Ecto neural progenitor cell (in vitro differentiated cells): Measurements from ENCODE around the gene BMERB1.
"Not testable (repeated sequence)": the region's sequence is repeated elsewhere in the genome, so short reads cannot be mapped to it uniquely, and the experiment has no call there.

Experiments
- DNase-seq: peaks from one replicate; pipeline ENCODE4 v3.0.0-alpha.2; 2018; ENCODE audit warnings: low spot score

Gene BMERB1

DNA sequence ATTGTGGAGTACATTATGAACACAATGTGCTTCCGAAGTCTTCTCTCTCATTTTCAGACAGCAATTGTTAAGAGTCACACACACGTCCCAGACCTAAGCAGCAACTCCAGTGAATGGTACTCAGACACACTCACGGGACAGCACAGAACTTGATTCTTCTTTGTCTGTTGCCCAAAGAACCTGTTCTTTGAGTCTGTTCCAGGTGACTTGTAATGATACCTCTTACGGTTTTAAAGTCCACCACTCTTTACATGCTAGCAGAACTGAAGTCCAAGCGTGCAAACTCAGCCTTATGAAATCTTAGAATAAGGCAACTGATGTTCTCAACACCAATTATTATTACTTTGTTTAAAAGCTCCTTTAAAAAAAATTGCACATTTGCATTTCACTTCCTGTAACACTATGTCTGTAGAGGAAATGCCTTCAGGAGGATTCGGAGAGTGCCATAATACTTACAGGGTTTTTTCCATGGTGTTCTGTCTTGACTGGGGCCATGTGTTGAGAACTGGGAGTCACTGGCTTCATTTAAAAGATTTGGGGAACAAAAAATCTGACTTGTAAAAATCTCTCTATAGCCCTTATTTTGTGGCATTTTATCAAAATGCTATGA, 160.4 kb downstream of the BMERB1 start:
- DNase-seq, result no peak

DNA sequence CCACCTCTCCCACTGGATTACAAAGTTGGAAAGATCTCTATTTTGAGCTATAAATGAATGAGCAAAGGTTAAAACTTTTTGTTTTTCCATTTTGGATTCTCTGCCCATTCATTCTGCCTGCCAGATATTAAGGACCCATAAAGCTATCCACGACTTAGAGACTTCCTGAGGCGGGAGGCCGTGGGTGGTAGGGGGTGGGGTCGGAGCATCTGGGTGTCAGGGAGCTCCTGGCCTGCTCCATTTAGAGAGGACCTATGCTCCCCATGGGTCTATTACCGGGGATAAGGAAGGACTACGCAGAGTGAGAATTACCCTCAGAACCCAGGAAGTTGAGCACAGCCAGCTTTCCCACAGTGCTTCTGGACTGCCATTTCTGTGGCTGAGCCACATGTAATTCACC, 162.7 kb downstream of the BMERB1 start:
- no peak for DNase-seq

DNA sequence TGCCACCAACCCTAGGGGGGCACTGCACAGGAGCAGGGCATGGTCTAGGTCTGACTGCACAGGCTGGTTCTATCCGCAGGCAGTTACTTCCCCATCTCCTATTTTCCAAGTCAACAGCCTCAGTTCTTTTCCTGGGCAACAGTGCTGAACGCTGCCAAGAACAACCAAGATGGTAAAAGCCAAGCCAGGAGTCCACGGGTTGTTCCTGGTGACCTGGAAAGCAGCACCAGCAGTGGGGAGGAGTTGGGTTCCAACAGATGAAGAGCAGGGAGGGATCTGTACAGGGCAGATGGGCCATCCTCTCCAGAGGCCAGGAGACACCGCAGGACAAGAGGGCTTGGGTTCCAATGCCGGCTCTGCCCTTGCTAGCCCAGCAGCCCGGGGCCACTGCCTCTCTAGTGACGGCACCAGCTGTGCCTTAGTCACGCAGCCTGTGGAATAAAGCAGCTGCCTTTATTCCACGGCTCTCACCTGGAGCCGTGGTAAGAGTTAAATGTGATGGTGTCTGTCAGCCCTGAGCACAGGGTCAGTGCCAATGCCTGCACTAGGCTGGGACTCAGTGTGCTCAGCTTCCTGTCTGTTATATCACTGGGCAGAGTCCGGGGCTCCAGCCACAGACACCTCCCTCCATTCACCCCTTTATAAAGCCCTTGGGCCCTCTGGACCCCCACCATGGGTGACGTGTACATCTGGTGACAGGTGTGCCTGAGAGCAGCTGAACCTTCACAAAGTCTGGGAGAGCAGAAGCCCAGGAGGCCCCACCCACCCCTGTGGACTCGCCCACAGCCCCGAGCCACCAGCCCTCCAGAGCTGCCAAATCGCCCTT, 163.6 kb downstream of the BMERB1 start:
- DNase-seq, result no peak

DNA sequence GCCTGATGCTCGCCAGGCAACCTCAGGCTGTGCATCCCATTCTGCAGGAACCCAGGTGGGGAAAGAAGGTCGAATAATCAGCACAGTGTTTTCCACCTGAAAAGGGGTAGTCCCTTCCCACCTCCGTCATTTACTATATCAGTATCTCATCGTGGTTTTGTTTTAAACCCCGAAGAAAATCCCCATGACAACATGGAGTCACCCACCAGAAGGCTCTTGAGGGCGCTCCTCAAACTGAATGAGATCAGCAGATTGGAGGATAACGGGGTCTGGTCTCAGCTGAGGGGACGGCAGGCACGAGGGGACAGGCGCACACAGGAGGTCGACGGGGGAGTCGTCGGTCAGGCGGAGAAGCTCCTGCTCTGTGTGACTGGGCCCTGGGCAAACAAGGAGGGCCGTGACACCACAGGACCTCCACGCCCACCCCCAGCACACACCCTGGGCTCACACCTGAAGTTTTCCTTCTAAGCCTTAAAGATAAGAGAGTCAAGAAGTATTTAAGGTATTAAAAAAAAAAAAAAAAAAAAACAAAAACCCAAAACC, 164.3 kb downstream of the BMERB1 start:
- DNase-seq, result no peak

DNA sequence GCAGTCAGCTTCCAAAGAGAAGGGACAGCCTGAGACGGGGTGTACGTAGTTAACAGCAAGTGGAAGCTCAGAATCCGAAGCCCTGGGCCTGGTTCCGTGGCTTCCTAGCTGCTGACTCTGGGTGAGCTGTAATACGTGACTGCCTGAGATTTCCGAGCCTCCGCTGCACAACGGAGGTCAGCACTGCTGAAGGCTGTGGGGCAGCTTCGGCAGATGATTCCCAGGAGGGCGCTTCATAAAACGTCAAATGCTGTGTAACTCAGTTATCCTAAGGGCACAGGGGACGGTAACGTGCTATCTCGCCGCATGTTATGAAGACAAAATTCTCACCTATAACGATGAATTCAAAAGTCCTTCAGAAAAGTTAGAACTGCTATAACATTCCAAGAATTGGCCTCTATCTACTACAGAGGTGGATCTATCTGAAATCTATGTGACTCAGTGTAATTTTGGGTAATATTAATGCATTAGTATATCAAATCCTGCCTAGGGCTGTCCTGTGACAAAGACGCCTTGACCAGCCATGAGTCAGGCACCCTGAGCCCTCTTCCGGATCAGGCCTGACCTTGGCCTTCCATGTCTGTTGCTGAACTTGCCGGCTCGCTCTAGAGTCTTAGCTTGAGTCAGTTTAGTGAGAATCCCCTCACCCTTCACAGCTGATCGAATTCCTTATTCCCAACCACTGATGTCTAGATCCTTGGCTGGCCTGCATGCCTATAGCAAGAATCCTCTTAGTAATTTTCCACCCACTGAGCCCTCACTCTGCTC, 165.1 kb downstream of the BMERB1 start:
- DNase-seq, result no peak

DNA sequence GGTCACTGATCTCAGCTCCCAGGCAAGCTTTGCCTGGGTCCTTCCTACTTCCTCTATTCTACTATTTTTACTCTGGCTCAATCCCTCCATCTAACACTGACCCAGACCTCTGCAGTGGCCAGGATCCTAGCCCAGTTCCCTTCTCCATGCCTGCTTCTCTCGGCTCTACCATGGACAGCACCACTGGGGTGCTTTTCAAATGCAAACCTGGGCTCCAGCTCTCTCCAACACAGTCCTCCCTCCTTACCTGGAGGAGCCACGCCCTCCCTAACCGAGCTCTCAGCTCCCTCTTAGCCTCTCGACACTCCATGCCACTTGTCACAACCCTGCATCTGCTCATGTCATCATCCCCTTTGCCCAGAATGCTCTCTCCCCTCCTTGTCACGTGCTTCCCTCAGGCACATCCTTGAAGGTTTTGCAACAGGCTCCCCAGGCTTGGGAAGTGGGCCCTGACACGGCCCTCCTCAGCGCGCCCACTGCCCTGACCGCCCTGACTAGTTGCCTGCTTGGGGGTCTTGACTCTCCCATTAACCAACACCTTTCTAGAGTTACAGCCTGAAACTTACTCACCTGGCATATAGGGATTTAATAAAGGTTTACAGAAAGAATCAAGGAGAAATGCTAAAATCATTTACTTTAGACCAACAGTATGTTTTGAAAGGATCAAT, 167.0 kb downstream of the BMERB1 start:
- no peak for DNase-seq

DNA sequence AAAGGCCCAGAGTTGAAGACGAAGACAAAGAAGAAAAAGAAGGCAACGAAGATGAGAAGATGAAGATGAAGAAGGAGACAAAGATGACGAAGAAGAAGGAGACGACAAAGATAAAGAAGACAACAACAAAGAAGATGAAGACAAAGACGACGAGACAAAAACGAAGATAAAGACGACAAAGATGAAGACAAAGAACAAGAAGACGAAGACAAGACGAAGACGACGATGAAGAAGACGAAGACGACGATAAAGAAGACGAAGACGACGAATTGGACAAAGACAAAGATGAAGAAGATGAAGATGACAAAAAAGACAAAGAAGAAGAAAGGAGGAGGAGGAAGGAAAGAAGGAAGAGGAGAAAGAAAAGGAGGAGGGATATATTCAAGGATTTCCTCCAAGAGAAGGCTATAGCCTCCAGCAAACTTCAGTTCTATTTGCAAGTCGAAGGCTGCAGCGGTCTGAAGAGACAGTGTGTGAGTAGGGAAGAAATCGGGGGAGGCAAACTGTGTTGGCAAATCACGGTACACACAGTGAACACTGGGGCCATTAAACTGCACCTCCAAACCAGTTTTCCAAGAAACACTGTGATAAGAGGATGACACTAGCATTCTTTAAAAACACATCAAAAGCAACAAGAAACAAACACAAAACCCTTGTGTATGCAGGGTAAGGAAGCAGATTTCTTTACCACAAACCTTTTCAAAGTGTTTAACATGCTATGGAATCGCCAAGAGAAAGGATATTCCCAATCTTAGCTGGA, 168.1 kb downstream of the BMERB1 start:
- DNase-seq, result no peak

DNA sequence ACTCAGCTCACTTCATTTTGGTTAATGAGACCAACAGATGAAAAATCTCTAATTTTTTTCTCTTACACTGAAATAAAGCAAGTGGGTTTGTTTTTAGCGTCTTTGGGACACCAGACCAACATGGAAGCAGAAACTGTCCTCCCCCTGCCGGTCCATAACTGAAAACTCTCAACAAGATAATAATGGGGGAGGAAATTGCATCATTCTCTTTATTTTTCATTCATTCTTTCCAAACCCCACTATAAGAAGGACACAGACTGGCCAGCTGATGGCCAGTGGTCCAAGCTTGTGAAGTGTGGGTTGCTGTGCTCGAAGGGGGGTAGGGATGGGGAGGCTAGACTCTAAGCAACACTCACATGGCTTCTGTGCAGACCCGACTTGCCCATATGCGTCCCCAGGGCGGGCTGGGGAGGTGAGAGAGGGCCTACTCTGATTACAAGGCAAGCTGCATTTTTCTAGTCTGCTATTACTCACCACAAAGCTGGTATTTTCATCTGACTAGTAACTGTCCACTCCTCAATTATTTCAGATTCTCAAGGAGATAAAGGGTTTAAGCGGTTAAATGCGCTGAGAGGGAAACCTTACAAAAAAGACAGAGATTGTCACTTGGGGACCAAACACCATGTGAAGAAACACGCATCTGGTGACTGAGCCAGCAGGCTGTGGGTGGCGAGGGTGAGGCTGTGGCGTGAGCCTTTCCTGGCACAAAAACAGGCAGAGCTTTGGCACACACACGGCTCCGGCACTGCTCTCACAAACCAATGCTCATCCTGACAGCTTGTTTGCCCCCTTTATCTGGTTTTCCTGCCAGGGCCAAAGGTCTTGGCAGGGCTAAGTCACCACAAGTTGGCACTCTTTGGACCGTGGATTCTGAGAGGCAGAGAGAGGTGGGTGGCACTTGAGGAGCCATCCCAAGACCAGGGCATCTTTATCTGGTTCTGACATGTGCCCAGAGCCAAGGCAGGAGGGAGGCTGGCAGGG, 170.4 kb downstream of the BMERB1 start:
- no peak for DNase-seq

DNA sequence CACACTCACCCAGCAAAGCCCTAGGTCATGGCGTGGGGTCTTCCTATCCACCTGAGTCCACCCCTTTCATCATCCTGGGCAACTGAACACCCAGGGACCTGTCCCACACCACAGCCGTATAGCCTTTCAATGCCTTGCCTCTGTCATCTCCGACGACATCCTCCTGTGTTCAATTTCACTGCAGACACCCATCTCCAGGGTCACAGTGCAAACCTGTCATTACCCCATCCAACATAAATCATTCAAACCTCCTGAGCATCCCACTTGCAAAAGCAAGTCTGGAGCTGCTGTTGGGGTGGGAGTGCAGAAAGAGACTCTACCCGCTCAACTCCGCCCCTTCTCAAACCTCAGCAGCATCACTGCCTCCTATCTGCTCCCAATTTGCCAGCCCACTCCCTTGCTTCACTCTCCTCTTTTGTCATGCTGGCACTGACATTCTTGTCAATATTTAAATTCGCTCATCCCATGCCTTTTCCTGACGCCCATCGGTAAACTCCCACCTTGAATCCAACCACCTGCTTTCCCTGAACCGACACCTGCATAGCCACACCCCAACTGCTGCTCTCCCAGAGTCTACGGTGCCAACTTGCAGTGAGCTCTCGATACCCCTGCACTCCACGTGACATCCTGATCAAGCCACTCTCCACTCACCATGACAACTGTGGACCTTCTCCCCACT, 171.6 kb downstream of the BMERB1 start:
- DNase-seq, result no peak

DNA sequence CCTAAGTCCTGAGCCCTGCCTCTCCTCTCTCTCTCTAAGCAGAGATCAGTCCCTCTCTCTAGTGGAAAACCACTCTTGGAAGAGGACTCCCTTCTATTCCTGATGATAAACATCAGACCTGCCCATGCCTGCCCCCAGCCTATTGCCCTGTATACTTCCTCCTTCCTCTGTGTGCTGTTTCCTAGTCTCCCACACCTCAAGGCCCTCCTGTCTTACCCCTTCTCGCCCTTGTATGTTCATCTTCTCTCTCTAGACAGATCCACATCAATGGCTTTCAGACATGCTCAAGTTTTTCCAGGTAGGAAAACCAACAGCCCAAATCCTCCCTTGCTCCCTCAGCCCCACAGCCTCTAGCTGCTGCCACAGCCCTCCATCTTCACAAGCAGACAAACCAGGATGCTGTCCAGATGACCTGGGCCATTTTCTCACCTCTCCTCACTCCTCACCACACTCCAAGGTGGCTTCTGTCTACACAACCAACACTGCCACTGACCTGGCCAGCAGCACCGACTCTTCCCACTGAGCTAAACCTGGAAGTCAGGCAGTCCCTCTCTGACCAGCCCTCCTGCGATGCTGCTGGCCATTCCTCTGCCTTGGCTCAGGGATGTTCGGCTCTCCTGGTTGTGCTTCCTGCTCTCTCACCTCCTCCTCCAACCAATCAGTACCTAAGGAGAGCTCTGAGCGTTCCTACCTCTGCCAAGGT, 172.3 kb downstream of the BMERB1 start:
- DNase-seq, result no peak

DNA sequence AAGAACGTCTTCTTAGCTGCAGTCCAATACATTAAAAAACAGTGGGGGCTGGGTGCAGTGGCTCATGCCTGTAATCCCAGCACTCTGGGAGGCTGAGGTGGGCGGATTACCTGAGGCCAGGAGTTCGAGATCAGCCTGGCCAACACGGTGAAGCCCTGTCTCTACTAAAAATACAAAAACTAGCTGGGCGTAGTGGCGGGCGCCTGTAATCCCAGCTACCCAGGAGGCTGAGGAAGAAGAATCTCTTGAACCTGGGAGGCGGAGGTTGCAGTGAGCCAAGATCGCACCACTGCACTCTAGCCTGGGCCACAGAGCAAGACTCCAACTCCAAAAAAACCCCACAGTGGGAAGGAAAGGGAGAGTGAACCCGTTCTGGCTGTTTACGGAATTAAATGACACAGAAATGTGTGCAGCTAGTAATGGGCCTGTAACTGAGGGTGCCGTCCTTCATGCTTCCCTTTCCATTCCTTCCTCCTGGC, 172.9 kb downstream of the BMERB1 start:
- not testable (repeated sequence) for DNase-seq

DNA sequence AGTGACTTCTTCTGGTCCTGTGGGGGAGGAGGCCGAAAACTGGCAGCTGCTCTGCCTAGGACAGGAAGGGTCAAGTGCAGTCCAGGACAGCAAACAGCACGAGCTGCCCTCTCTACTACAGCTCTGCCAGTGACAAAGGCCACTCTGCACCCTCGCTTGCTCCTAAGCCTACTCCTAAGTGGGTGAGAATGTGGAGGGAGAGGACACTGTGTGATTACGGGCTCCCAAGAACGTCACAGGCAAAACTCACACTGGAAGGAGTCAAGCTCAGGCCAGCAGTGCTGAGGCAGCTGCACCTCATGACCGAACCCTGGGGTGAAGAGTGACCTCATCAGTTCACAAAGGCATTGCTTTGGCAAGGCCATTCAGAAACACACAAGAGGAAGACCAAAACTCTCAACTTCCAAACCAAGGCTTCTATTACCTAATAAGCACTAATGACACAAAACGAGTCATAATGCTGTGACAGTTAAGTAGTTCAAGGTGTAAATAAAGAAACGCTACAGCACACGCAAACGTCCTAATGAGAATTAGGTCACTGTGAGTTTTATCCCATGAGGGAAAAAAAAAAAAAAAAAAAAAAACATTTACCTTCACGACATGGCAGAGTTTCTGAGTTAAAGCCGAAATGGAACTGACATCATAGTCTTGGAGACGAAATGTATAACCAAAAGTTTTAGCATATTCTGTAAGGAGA, 173.5 kb downstream of the BMERB1 start:
- DNase-seq, result no peak

DNA sequence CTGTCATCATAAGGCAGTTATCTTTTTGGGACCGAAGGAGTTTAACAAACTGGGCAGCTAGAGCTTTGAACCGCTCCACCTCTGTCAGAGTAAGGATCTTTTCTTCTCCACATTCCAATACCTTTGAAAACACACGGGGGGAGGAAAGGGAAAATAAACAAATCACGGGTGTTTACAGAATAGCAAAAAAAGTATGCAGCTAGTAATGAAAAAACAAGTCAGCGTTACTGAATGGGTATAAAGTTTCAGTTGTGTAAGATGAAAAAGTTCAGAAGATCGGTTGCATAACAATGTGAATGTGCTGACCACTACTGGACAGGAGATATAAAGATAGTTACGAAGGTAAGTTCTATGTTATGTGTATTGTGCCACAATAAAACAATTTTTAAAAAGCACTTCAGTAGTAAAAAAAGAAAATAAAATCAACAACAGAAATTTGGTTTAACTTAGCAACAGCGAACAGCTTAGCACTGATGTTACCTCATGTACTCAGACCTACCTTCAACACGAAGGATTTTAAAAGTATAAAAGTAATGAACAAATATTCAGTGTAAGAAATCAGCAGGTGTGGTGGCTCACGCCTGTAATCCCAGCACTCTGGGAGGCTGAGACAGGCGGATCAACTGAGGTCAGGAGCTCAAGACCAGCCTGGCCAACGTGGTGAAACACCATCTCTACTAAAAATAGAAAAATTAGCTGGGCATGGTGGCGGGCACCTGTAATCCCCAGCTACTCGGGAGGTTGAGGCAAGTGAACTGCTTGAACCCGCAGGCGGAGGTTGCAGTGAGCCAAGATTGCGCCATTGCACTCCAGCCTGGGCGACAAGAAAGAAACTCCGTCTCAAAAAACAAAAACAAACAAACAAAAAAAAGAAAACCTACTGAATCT, 174.3 kb downstream of the BMERB1 start:
- no peak for DNase-seq

DNA sequence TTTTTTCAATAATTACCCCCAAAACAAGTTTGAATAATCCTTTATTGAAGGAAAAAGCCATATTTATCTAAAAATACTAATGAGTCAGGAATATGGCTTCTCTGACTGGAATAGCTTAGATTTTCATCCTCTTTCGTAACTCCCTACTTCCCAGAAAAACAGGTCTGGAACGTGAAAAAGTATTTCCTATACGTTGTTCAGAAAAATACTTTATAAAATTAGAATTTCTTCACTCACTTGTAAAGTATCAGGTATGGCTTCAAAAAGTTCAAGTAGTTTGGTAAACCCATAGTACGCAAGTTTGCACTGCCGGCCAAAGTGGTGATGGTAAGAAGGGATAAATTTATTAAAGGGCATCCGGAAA, 174.9 kb downstream of the BMERB1 start:
- no peak for DNase-seq

DNA sequence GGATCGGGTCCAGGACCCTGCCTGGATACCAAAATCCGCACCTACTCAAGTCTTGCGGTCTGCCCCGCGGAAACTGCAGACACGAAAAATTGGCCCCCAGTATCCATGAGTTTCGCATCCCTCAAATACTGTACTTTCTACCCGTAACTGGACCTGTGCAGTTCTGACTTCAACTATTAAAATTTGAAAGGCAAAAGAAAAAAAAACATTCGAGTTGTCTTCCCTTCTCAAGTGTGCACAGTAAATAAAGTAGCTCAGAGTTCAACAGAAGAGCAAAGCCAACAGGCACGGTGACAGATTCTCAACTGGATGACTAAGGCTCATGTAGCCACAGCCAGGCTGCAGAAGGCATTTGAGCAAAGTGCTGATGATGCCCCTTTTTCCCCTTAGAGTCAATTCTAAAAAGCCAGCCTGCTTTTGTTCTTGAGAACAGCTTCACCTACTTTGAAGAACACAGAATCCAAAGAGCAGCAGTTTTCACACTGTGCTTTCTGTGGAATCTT, 176.0 kb downstream of the BMERB1 start:
- DNase-seq, result no peak

DNA sequence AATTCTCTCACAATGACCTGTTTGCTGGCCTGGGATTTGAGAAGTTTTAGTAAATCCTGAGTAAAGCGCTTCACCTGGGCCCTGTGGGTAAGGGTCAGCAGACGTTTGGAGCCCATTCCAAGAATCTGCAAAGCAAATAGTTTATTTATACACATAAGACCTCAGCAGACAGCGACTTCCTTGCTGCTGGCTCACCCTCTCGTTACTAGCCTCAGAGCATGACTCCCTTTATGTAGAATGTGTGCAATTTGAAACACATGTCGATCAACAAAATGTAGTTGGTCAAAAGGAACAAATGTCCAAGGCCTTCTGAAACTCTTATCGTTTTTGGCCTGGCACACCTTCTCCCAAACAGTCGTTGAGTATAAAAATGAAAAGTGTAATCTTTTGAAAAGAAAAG, 177.2 kb downstream of the BMERB1 start:
- no peak for DNase-seq

DNA sequence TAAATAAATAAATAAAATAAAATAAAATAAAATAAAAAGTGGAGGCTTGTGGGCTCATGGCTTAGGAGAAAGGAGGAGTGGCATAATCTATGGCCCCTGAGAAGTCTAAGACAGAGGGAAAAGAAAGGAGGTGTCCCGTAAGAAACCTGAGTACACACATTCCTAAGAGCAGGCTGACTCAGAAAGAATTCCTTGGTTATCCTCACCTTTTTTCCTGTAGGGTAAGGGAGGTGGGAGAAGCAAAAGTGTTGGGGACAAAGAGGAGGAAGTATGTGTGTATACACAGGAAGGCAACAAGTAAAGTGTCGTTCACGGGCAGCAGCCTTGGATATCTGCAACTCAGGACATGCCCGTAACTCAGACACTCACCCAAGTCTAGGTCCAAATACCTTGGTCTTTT, 179.3 kb downstream of the BMERB1 start:
- DNase-seq, result no peak
